BJ (cell line): ENCODE measurements around the gene EPS15. TPM values are rescaled to one million over a fixed set of nuclear protein-coding genes. Genes with fewer than 3 reads are reported as not detected.
"Not testable (repeated sequence)": the region's sequence is repeated elsewhere in the genome, so short reads cannot be mapped to it uniquely, and the experiment has no call there.

Experiments
- CTCF ChIA-PET: fragments of 350-600 bp; formaldehyde crosslinking; extraction: SDS; loops from one replicate; lab custom pipeline; 2021; ENCODE audit warnings: antibody characterized with exemption, inconsistent platforms; lab: Yijun Ruan, JAX
- POLR2A ChIA-PET: fragments of 300-600 bp; sonication (Branson Sonifier 250); formaldehyde crosslinking; extraction: SDS; loops from one replicate; lab custom pipeline; 2021; ENCODE audit warnings: antibody characterized with exemption; lab: Charles Lee
- DNase-seq: peaks from one replicate; pipeline ENCODE4 v3.0.0-alpha.2; 2011; ENCODE audit warnings: low read depth
- H3K27me3 ChIP-seq: 2 replicates; pipeline ENCODE4 v1.6.0; 2011; ENCODE audit warnings: low read length; ENCODE audit not compliant: control insufficient read depth, insufficient read depth
- H3K36me3 ChIP-seq: 2 replicates; pipeline ENCODE4 v1.5.1; 2011; ENCODE audit warnings: low read length; ENCODE audit not compliant: control insufficient read depth, insufficient read depth
- H3K4me3 ChIP-seq: 2 replicates; pipeline ENCODE4 v1.5.1; 2011; ENCODE audit warnings: low read depth, mild to moderate bottlenecking, control low read depth, low read length
- CTCF ChIP-seq: IDR thresholded peaks from 2 replicates; pipeline ENCODE4 v1.5.1; 2011; ENCODE audit warnings: low read depth, mild to moderate bottlenecking, control low read depth, inconsistent platforms, low read length, moderate library complexity; ENCODE audit not compliant: insufficient read depth
- polyA plus RNA-seq: library from polyadenylated mRNA; depleted of rRNA; stranded (reverse); fragments of >200 nt; gene quantifications from 2 replicates; pipeline ENCODE4 v1.2.3, GENCODE V29; 2011

The EPS15 gene
- polyA plus RNA-seq, 1 experiment, result 18.7 TPM

- Histone ChIP-seq H3K27me3 (no peaks in the 10 kb centered on the region), H3K36me3 (peaks cover 2% of the 10 kb centered on the region), H3K4me3 (no peak overlapping the region)
- no peak for DNase-seq
- TF ChIP-seq CTCF, result no peak
- ChIA-PET POLR2A (no interaction called here), CTCF (no interaction called here)
Measured at GRCh38 chr1:51439053-51439452, 80.0 kb downstream of the EPS15 start.

DNA sequence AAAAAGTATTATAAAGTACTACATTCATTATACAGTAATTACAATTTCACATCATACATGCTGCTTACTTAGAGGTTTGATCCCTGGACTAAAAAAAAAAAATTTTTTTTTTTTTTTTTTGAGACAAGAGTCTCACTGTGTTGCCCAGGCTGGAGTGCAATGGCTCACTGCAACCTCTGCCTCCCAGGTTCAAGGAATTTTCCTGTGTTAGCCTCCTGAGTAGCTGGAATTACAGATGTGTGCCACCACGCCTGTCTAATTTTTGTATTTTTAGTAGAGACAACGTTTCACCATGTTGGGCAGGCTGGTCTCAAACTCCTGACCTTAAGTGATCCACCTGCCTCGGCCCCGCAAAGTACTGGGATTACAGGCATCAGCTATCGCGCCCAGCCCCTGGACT lies 81.7 kb downstream of the EPS15 start:
- H3K4me3 ChIP-seq, DNase-seq, H3K27me3 ChIP-seq, H3K36me3 ChIP-seq, POLR2A ChIA-PET: not testable (repeated sequence)
- CTCF ChIA-PET, result interaction anchor here (0.8 kb wide), 1 partner anchor 22 kb away, joined by 3 read pairs; no protein-coding TSS in a partner anchor

GRCh38 chr1:51435878-51436277 lies 83.2 kb downstream of the EPS15 start:
- H3K4me3 ChIP-seq, result no peak overlapping the region
- POLR2A ChIA-PET, result no interaction called here
- H3K36me3 ChIP-seq, result peaks cover 2% of the 10 kb centered on the region
- CTCF ChIA-PET, result no interaction called here
- H3K27me3 ChIP-seq, result no peaks in the 10 kb centered on the region
- TF ChIP-seq CTCF, result no peak
- no peak for DNase-seq

- CTCF ChIA-PET, result interaction anchor here (1.6 kb wide), 1 partner anchor 11 kb away, joined by 5 read pairs; no protein-coding TSS in a partner anchor
- POLR2A ChIA-PET, result no interaction called here
Measured at GRCh38 chr1:51433972-51434510, 85.0 kb downstream of the EPS15 start.

DNA sequence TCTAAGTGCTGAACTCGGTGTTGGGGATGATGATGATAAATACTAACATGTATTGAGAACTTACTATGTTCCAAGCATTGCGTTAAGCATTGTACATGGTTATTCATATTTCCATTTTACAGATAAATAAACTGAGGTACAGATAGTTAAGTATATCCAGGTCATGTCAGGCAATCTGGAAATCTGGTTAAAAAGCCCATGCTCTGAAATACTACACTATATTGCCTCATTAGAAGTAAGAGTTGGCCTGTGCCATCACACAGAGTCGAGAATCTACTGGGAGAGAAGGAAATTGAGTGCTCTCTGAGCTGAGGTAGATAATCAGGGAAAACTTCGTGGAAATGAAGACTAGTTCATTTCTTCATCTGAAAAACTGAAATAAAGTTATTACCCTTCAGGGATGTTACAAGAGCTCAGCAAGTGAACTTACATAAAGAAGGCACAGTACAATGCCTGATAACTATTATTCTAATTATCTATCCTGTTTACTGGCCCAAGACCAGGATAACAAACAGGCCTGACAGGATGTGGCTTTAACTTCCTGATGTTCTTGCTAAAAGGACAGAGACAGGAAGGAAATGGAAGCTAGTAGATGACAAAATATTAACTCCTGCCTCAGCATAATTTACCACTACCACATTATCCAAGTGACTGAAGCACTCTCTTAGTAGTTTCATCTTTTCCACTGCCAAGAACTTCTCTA lies 85.6 kb downstream of the EPS15 start:
- no peak for TF ChIP-seq CTCF
- Histone ChIP-seq H3K4me3 (no peak overlapping the region), H3K36me3 (peaks cover 1% of the 10 kb centered on the region; the same call in 1 of the 2 replicates), H3K27me3 (no peaks in the 10 kb centered on the region)
- CTCF ChIA-PET, result interaction anchor here (1.6 to 1.8 kb wide), 2 partner anchors 12 kb away, joined by 4 to 5 read pairs; no protein-coding TSS in a partner anchor
- POLR2A ChIA-PET, result no interaction called here
- DNase-seq, result no peak

More at GRCh38 chr1:51433972-51434510, 85.0 kb downstream of the EPS15 start:
- no peak for DNase-seq
- H3K27me3 ChIP-seq, result no peaks in the 10 kb centered on the region
- H3K36me3 ChIP-seq, result peaks cover 1% of the 10 kb centered on the region; the same call in 1 of the 2 replicates
- TF ChIP-seq CTCF, result no peak
- H3K4me3 ChIP-seq, result no peak overlapping the region
